ENCODE data around the gene BMAL1.
A peak's percentile ranks its signal among the peaks of the same experiment; 100 is the strongest.

Gene BMAL1

GRCh38 chr11:13292970-13293369 lies 15.4 kb downstream of the BMAL1 start:
- Histone ChIP-seq H3K4me1 (peaks cover 7 to 60% (median 19%) of the 10 kb centered on the region in 10 experiments; a peak in 19 of 20 replicates), H3K27me3 (no peaks in the 10 kb centered on the region), H3K27ac (no peak overlapping the region), H3K4me3 (no peak overlapping the region), H3K9me3 (replicated peaks in 1 of 11) (0 out of 22 replicates have a peak, but pooled peaks cover 0 to 3% (median 0%) of the 10 kb centered on the region in 11 experiments), H3K36me3 (peaks cover 0 to 29% (median 0%) of the 10 kb centered on the region in 11 experiments; a peak in 2 of 22 replicates), H4K20me1 (peaks cover 81 to 100% (median 95%) of the 10 kb centered on the region in 11 experiments), H3K9ac (no peak overlapping the region), H3K4me2 (peak overlapping the region in 2 of 11 experiments; percentile 5 to 11; a peak in 1 of 22 replicates)
- no peak for TF ChIP-seq Cebpa-rat (IDR thresholded peaks at IDR 0.05)

GRCh38 chr11:13294178-13294577 lies 16.6 kb downstream of the BMAL1 start:
- peak overlapping the region in 1 of 11 experiments; percentile 25; a peak in 1 of 22 replicates for H3K4me2 ChIP-seq
- no peaks in the 10 kb centered on the region for H3K9me3 ChIP-seq (replicated peaks in 1 of 11)
- no peak for TF ChIP-seq Cebpa-rat (IDR thresholded peaks at IDR 0.05)
- no peak overlapping the region for H3K9ac ChIP-seq
- H3K36me3 ChIP-seq = peaks cover 0 to 29% (median 0%) of the 10 kb centered on the region in 11 experiments; a peak in 4 of 22 replicates
- no peak overlapping the region for H3K4me3 ChIP-seq
- H3K27me3 ChIP-seq = no peaks in the 10 kb centered on the region
- peaks cover 7 to 67% (median 28%) of the 10 kb centered on the region in 10 experiments; a peak in 19 of 20 replicates for H3K4me1 ChIP-seq
- peaks cover 80 to 100% (median 95%) of the 10 kb centered on the region in 11 experiments for H4K20me1 ChIP-seq
- H3K27ac ChIP-seq = no peak overlapping the region

- no peak overlapping the region for H3K4me3 ChIP-seq
- H3K4me2 ChIP-seq = peak overlapping the region in 2 of 11 experiments; percentile 13 to 75; a peak in 3 of 22 replicates
- peaks cover 0 to 37% (median 7%) of the 10 kb centered on the region in 11 experiments; a peak in 4 of 22 replicates for H3K36me3 ChIP-seq
- H3K4me1 ChIP-seq = peaks cover 7 to 75% (median 28%) of the 10 kb centered on the region in 10 experiments; a peak in 19 of 20 replicates
- H3K9me3 ChIP-seq (replicated peaks in 1 of 11) = no peaks in the 10 kb centered on the region; a peak in 1 of 22 replicates
- H3K27me3 ChIP-seq = no peaks in the 10 kb centered on the region
- H3K9ac ChIP-seq = no peak overlapping the region
- TF ChIP-seq Cebpa-rat (IDR thresholded peaks at IDR 0.05) = no peak
- no peak overlapping the region for H3K27ac ChIP-seq
- H4K20me1 ChIP-seq = peaks cover 86 to 100% (median 100%) of the 10 kb centered on the region in 11 experiments
These were observed 17.4 kb downstream of the BMAL1 start for GRCh38 chr11:13294771-13295579.

GRCh38 chr11:13297308-13297916 lies 19.8 kb downstream of the BMAL1 start:
- H3K36me3 ChIP-seq = peaks cover 0 to 29% (median 7%) of the 10 kb centered on the region in 11 experiments; a peak in 4 of 22 replicates
- peaks cover 76 to 100% (median 100%) of the 10 kb centered on the region in 11 experiments for H4K20me1 ChIP-seq
- no peaks in the 10 kb centered on the region for H3K27me3 ChIP-seq
- H3K4me2 ChIP-seq = peak overlapping the region; percentile 5 to 94 (median 75); a peak in 19 of 22 replicates
- peak overlapping the region in 8 of 11 experiments; percentile 18 to 65 (median 56); a peak in 14 of 22 replicates for H3K27ac ChIP-seq
- TF ChIP-seq Cebpa-rat (IDR thresholded peaks at IDR 0.05) = no peak
- peaks cover 7 to 88% (median 28%) of the 10 kb centered on the region in 10 experiments; a peak in 19 of 20 replicates for H3K4me1 ChIP-seq
- peaks cover 0 to 4% (median 0%) of the 10 kb centered on the region in 11 experiments; a peak in 3 of 22 replicates for H3K9me3 ChIP-seq (replicated peaks in 1 of 11)
- H3K4me3 ChIP-seq = peak overlapping the region in 2 of 10 experiments; percentile 1 to 23; a peak in 3 of 20 replicates
- peak overlapping the region in 3 of 11 experiments; percentile 2 to 48 (median 26); a peak in 2 of 22 replicates for H3K9ac ChIP-seq

- TF ChIP-seq Cebpa-rat (IDR thresholded peaks at IDR 0.05) = peak in 8 of 11 experiments; percentile 23 to 70 (median 55); a peak in 9 of 22 replicates
These were observed 20.3 kb downstream of the BMAL1 start for GRCh38 chr11:13297917-13298356.

GRCh38 chr11:13298765-13299164 lies 21.2 kb downstream of the BMAL1 start:
- peak overlapping the region in 4 of 11 experiments; percentile 71 to 94 (median 86); a peak in 6 of 22 replicates for H3K4me2 ChIP-seq
- H3K36me3 ChIP-seq = peaks cover 0 to 29% (median 8%) of the 10 kb centered on the region in 11 experiments; a peak in 5 of 22 replicates
- no peak overlapping the region for H3K4me3 ChIP-seq
- peaks cover 0 to 17% (median 10%) of the 10 kb centered on the region in 11 experiments; a peak in 13 of 22 replicates for H3K9me3 ChIP-seq (replicated peaks in 1 of 11)
- H3K27ac ChIP-seq = peak overlapping the region in 4 of 11 experiments; percentile 11 to 33 (median 16); a peak in 4 of 22 replicates
- peaks cover 67 to 99% (median 89%) of the 10 kb centered on the region in 11 experiments; a peak in 21 of 22 replicates for H4K20me1 ChIP-seq
- peaks cover 15 to 91% (median 32%) of the 10 kb centered on the region in 10 experiments for H3K4me1 ChIP-seq
- H3K9ac ChIP-seq = no peak overlapping the region
- no peak for TF ChIP-seq Cebpa-rat (IDR thresholded peaks at IDR 0.05)
- no peaks in the 10 kb centered on the region for H3K27me3 ChIP-seq

More at GRCh38 chr11:13297917-13298356, 20.3 kb downstream of the BMAL1 start:
- H3K4me3 ChIP-seq = peak overlapping the region in 2 of 10 experiments; percentile 1 to 23; a peak in 1 of 20 replicates
- peak overlapping the region; percentile 5 to 94 (median 75); a peak in 19 of 22 replicates for H3K4me2 ChIP-seq
- peak overlapping the region in 7 of 11 experiments; percentile 18 to 65 (median 57); a peak in 13 of 22 replicates for H3K27ac ChIP-seq
- peak overlapping the region in 3 of 11 experiments; percentile 2 to 48 (median 26); a peak in 2 of 22 replicates for H3K9ac ChIP-seq
- H3K9me3 ChIP-seq (replicated peaks in 1 of 11) = peaks cover 0 to 9% (median 1%) of the 10 kb centered on the region in 11 experiments; a peak in 8 of 22 replicates
- H3K27me3 ChIP-seq = no peaks in the 10 kb centered on the region
- H3K4me1 ChIP-seq = peaks cover 7 to 89% (median 28%) of the 10 kb centered on the region in 10 experiments; a peak in 19 of 20 replicates
- peaks cover 0 to 29% (median 8%) of the 10 kb centered on the region in 11 experiments; a peak in 5 of 22 replicates for H3K36me3 ChIP-seq
- H4K20me1 ChIP-seq = peaks cover 75 to 100% (median 97%) of the 10 kb centered on the region in 11 experiments

GRCh38 chr11:13301522-13301921 lies 23.9 kb downstream of the BMAL1 start:
- TF ChIP-seq Cebpa-rat (IDR thresholded peaks at IDR 0.05) = no peak
- Histone ChIP-seq H3K4me1 (peaks cover 26 to 98% (median 54%) of the 10 kb centered on the region in 10 experiments), H3K27me3 (no peaks in the 10 kb centered on the region), H3K36me3 (peaks cover 0 to 33% (median 14%) of the 10 kb centered on the region in 11 experiments; a peak in 11 of 22 replicates), H3K4me3 (no peak overlapping the region), H3K9ac (no peak overlapping the region), H4K20me1 (peaks cover 46 to 99% (median 78%) of the 10 kb centered on the region in 11 experiments; a peak in 20 of 22 replicates), H3K27ac (no peak overlapping the region), H3K4me2 (peak overlapping the region in 2 of 11 experiments; percentile 75 to 77; a peak in 2 of 22 replicates), H3K9me3 (replicated peaks in 1 of 11) (peaks cover 0 to 30% (median 17%) of the 10 kb centered on the region in 11 experiments; a peak in 15 of 22 replicates)

All from BLaER1 treated with 17β-estradiol and CSF1 and Interleukin-3, amounts not matched to agents 10 nM and 100 nM (cell line).